Neural cell (in vitro differentiated cells): ENCODE data around the gene GRN. TPM values are rescaled to one million over a fixed set of nuclear protein-coding genes. Genes with fewer than 3 reads are reported as not detected.

ENCODE experiments used
- H2AFZ ChIP-seq: fragments of 200-600, 300-800 bp; sonication (generic), shearing (Covaris generic); 2 replicates; pipeline ENCODE4 v1.6.0; 2014; ENCODE audit warnings: low read depth, mild to moderate bottlenecking, antibody characterized with exemption, low read length, moderate library complexity
- H3F3A ChIP-seq: fragments of 200-600 bp; shearing (Covaris generic); 2 replicates; pipeline ENCODE4 v1.6.1; 2016; ENCODE audit warnings: mild to moderate bottlenecking, moderate library complexity, mixed read lengths, antibody characterized with exemption, low read length; ENCODE audit not compliant: insufficient read depth, poor library complexity, severe bottlenecking
- H3K27ac ChIP-seq: fragments of 200-600, 300-800 bp; sonication (generic), shearing (Covaris generic); 2 replicates; pipeline ENCODE4 v1.5.1; 2014; ENCODE audit warnings: mild to moderate bottlenecking, low read length, moderate library complexity
- H3K27me3 ChIP-seq: fragments of 300-800, 200-600 bp; sonication (generic), shearing (Covaris generic); 2 replicates; pipeline ENCODE4 v1.6.0; 2014; ENCODE audit warnings: mild to moderate bottlenecking, low read depth, low read length, moderate library complexity; ENCODE audit not compliant: insufficient read depth
- H3K36me3 ChIP-seq: fragments of 300-800, 200-600 bp; sonication (generic), shearing (Covaris generic); 2 replicates; pipeline ENCODE4 v1.5.1; 2014; ENCODE audit warnings: mild to moderate bottlenecking, antibody characterized with exemption, low read length, moderate library complexity; ENCODE audit not compliant: insufficient read depth
- H3K4me2 ChIP-seq: fragments of 300-800, 200-600 bp; sonication (generic), shearing (Covaris generic); 2 replicates; pipeline ENCODE4 v1.6.0; 2014; ENCODE audit warnings: mild to moderate bottlenecking, low read length
- H3K4me3 ChIP-seq: fragments of 300-800, 200-600 bp; sonication (generic), shearing (Covaris generic); 2 replicates; pipeline ENCODE4 v1.5.1; 2014; ENCODE audit warnings: mild to moderate bottlenecking, low read length, moderate library complexity
- H3K79me2 ChIP-seq: fragments of 200-600 bp; shearing (Covaris generic); replicated peaks from 2 replicates; pipeline ENCODE4 v1.6.0; 2014; ENCODE audit warnings: mild to moderate bottlenecking, low read length, moderate library complexity; ENCODE audit not compliant: insufficient read depth
- H3K9ac ChIP-seq: fragments of 300-800, 200-600 bp; sonication (generic), shearing (Covaris generic); 2 replicates; pipeline ENCODE4 v1.6.1; 2016; ENCODE audit warnings: mild to moderate bottlenecking, low read length, mixed read lengths
- H3K9me2 ChIP-seq: fragments of 200-600 bp; shearing (Covaris generic); 2 replicates; pipeline ENCODE4 v1.6.1; 2016; ENCODE audit warnings: mild to moderate bottlenecking, low read length, mixed read lengths; ENCODE audit not compliant: insufficient read depth
- H3K9me3 ChIP-seq: fragments of 200-600, 300-800 bp; sonication (generic), shearing (Covaris generic); 2 replicates; pipeline ENCODE4 v1.6.1; 2016; ENCODE audit warnings: mild to moderate bottlenecking, mixed run types, low read length, moderate library complexity, mixed read lengths
- H4K20me1 ChIP-seq: fragments of 200-600 bp; shearing (Covaris generic); 2 replicates; pipeline ENCODE4 v1.6.1; 2016; ENCODE audit warnings: mild to moderate bottlenecking, mixed run types; ENCODE audit not compliant: insufficient read depth
- CTCF ChIP-seq: fragments of 450-650 bp; IDR thresholded peaks from 2 replicates; pipeline ENCODE4 v1.5.1; 2014; ENCODE audit warnings: antibody characterized with exemption, mild to moderate bottlenecking, moderate library complexity; ENCODE audit not compliant: poor library complexity, severe bottlenecking
- EP300 ChIP-seq: fragments of 450-650 bp; conservative IDR thresholded peaks from 2 replicates; pipeline ENCODE4 v1.6.1; 2014; ENCODE audit warnings: antibody characterized with exemption, mild to moderate bottlenecking, moderate library complexity; ENCODE audit not compliant: poor library complexity, severe bottlenecking
- EZH2 ChIP-seq: fragments of 200-600, 300-800 bp; shearing (Covaris generic), sonication (generic); IDR thresholded peaks from 2 replicates; pipeline ENCODE4 v1.6.1; 2014; ENCODE audit warnings: antibody characterized with exemption, low read length, borderline replicate concordance, mild to moderate bottlenecking; ENCODE audit not compliant: insufficient read depth, poor library complexity, severe bottlenecking
- MXI1 ChIP-seq: fragments of 450-650 bp; conservative IDR thresholded peaks from 2 replicates; pipeline ENCODE4 v1.6.1; 2014; ENCODE audit warnings: antibody characterized with exemption, mild to moderate bottlenecking; ENCODE audit not compliant: poor library complexity, severe bottlenecking
- POLR2AphosphoS5 ChIP-seq: IDR thresholded peaks from 2 replicates; pipeline ENCODE4 v1.6.1; 2012
- REST ChIP-seq: IDR thresholded peaks from 2 replicates; pipeline ENCODE4 v1.6.1; 2012; ENCODE audit warnings: borderline replicate concordance
- SMC3 ChIP-seq: fragments of 450-650 bp; conservative IDR thresholded peaks from 2 replicates; pipeline ENCODE4 v1.6.1; 2014; ENCODE audit warnings: antibody characterized with exemption, mild to moderate bottlenecking, moderate library complexity; ENCODE audit not compliant: poor library complexity
- TAF1 ChIP-seq: IDR thresholded peaks from 2 replicates; pipeline ENCODE4 v1.6.1; 2012; ENCODE audit warnings: low read depth
- polyA plus RNA-seq: library from polyadenylated mRNA; depleted of rRNA; stranded (reverse); fragments of >200 nt; gene quantifications from 2 replicates; pipeline ENCODE4 v1.2.3, GENCODE V29; 2014

Gene GRN
- polyA plus RNA-seq, 1 donor from 2014 or later, result 21.8 TPM

- Histone ChIP-seq H3F3A (no peaks in the 10 kb centered on the region), H2AFZ (no peak overlapping the region), H3K27me3 (peaks cover 4% of the 10 kb centered on the region), H3K4me3 (no peak overlapping the region), H3K36me3 (no peaks in the 10 kb centered on the region), H3K9ac (no peak overlapping the region), H3K79me2 (no peaks in the 10 kb centered on the region), H3K4me2 (no peak overlapping the region), H4K20me1 (no peaks in the 10 kb centered on the region), H3K27ac (no peak overlapping the region), H3K9me3 (no peaks in the 10 kb centered on the region), H3K9me2 (no peaks in the 10 kb centered on the region)
- TF ChIP-seq MXI1 (no peak), TAF1 (no peak)
Observed at GRCh38 chr17:44379887-44380286, 34.8 kb downstream of the GRN start.

- Histone ChIP-seq H3K9ac (no peak overlapping the region), H3K9me2 (no peaks in the 10 kb centered on the region), H2AFZ (no peak overlapping the region), H3K79me2 (no peaks in the 10 kb centered on the region), H3K27me3 (peaks cover 12% of the 10 kb centered on the region), H3K36me3 (no peaks in the 10 kb centered on the region), H3K27ac (no peak overlapping the region), H3K4me2 (no peak overlapping the region), H4K20me1 (no peaks in the 10 kb centered on the region), H3F3A (no peaks in the 10 kb centered on the region), H3K4me3 (no peak overlapping the region), H3K9me3 (no peaks in the 10 kb centered on the region)
- TF ChIP-seq POLR2AphosphoS5, result no peak
- TF ChIP-seq EZH2, result no peak
- no peak for TF ChIP-seq REST
Observed at GRCh38 chr17:44380767-44381166, 35.7 kb downstream of the GRN start.

- Histone ChIP-seq H3K27me3 (peaks cover 15% of the 10 kb centered on the region), H3K79me2 (no peaks in the 10 kb centered on the region), H3K9me3 (no peaks in the 10 kb centered on the region), H4K20me1 (no peaks in the 10 kb centered on the region), H3K4me3 (no peak overlapping the region), H3K9me2 (no peaks in the 10 kb centered on the region), H3K36me3 (no peaks in the 10 kb centered on the region), H3K9ac (no peak overlapping the region), H2AFZ (no peak overlapping the region), H3K27ac (no peak overlapping the region), H3F3A (no peaks in the 10 kb centered on the region), H3K4me2 (no peak overlapping the region)
- TF ChIP-seq POLR2AphosphoS5 (no peak), EP300 (no peak), MXI1 (no peak), REST (no peak), TAF1 (no peak), CTCF (no peak), SMC3 (no peak)
Observed at GRCh38 chr17:44381810-44382305, 36.8 kb downstream of the GRN start.
